GM18502 (cell line): ENCODE data around the gene EPS8L1.

ENCODE experiments used
- ATAC-seq: cut with Tn5 transposase; IDR thresholded peaks from one replicate; pipeline ENCODE4 v1.9.1; 2021; ENCODE audit warnings: mild to moderate bottlenecking; ENCODE audit not compliant: unreplicated experiment, poor library complexity

Gene EPS8L1

DNA sequence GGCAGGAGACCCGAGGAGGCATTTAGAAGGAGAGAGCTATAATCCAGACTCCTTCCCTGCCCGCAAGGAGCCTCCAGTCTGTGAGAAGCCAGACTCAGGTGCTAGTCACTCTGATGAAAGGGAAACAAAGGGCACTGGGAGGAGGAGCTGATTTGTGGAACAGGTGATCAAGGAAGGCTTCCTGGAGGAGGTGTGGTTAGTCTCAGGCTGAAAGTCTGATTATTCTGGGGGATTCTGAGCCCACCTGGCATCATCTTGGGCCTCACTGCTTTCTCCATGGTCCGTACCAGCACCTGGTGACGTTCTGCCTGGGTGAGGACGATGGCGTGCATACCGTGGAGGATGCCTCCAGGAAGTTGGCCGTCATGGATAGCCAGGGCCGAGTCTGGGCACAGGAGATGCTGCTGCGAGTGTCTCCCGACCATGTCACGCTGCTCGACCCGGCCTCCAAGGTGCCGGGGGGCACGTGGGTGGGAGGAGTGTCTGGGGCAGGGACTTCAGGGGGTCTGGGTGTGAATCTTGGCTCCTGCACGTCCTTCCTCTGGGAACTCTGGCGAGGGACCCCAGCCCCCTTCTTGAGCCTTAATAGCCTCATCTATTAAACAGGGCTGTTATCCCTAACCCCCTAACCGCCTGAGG, 3.9 kb downstream of the EPS8L1 start:
- ATAC-seq = no peak

- peak; percentile 59 for ATAC-seq
Measured at GRCh38 chr19:55080121-55080967, 4.7 kb downstream of the EPS8L1 start.

DNA sequence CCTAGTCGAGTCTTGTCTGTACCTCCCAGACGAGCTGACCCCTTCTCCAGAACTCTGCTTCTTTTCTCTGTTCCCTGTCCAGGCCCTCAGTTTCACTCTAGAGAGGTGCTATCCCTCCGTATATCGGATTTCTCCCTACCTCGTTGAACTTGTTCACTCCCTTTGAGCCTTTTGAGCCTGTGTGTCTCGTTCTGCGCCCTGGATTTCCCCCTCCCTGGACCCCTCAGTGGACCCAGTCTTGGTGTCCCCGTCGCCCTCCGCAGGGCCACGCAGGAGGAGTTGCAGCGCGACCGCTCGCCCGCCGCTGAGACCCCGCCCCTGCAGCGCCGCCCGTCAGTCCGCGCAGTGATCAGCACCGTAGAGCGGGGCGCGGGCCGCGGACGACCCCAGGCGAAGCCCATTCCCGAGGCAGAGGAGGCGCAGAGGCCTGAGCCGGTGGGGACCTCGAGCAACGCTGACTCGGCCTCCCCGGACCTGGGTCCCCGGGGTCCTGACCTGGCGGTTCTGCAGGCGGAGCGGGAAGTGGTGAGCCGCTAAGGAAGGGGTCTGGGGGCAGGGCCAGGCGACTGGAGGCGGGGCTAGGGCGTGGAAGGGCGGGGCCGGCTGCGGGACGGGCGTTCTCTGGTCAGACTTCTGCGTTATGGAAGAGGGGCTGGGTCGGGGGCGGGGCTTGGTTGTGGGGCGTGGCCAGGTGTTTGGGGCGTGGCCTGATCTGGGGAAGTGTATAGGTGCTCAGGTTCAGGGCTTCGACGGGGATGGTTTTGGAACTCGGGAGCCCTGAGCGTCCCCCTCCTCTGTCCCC, 5.5 kb downstream of the EPS8L1 start:
- peak; percentile 74 for ATAC-seq

- no peak for ATAC-seq
Measured at GRCh38 chr19:55081770-55082019, 6.0 kb downstream of the EPS8L1 start.

GRCh38 chr19:55082020-55082851, 6.6 kb downstream of the EPS8L1 start:
- no peak for ATAC-seq

- ATAC-seq = no peak
Measured at GRCh38 chr19:55083004-55083850, 7.6 kb downstream of the EPS8L1 start.

- ATAC-seq = no peak
Measured at GRCh38 chr19:55084416-55084815, 8.7 kb downstream of the EPS8L1 start.

GRCh38 chr19:55085923-55086715, 10.4 kb downstream of the EPS8L1 start:
- no peak for ATAC-seq

DNA sequence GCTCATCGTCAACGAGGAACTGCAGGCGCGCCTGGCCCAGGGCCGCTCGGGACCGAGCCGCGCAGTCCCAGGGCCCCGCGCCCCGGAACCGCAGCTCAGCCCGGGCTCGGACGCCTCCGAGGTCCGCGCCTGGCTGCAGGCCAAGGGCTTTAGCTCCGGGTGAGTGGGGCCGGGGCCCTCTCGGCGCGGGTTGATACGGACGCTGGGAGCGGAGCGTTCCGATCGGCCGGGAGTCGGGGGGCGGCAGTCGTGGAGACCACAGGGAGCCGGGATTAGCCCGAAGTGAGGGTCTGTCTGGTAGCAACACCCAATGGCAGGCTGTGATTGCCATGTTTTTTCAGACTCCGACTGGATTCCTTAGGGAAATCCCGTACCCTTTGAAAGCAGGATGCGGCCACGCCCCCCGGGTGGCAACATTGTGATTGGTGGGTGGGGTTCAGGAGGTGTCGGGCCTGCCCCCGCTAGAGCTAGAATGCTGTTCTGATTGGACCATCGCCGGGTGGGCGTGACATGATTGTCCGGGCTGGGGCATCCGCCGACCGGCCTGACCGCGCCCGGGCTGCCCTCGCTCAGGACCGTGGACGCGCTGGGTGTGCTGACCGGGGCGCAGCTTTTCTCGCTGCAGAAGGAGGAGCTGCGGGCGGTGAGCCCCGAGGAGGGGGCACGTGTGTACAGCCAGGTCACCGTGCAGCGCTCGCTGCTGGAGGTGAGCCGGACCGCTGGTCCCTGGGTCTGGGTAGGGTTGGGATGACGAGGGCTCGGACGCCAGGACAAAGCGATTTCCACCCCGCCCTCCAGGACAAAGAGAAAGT, 11.3 kb downstream of the EPS8L1 start:
- peak; percentile 57 for ATAC-seq

- no peak for ATAC-seq
Measured at GRCh38 chr19:55087542-55087901, 11.9 kb downstream of the EPS8L1 start.

- ATAC-seq = no peak
Measured at GRCh38 chr19:55088021-55088451, 12.4 kb downstream of the EPS8L1 start.

DNA sequence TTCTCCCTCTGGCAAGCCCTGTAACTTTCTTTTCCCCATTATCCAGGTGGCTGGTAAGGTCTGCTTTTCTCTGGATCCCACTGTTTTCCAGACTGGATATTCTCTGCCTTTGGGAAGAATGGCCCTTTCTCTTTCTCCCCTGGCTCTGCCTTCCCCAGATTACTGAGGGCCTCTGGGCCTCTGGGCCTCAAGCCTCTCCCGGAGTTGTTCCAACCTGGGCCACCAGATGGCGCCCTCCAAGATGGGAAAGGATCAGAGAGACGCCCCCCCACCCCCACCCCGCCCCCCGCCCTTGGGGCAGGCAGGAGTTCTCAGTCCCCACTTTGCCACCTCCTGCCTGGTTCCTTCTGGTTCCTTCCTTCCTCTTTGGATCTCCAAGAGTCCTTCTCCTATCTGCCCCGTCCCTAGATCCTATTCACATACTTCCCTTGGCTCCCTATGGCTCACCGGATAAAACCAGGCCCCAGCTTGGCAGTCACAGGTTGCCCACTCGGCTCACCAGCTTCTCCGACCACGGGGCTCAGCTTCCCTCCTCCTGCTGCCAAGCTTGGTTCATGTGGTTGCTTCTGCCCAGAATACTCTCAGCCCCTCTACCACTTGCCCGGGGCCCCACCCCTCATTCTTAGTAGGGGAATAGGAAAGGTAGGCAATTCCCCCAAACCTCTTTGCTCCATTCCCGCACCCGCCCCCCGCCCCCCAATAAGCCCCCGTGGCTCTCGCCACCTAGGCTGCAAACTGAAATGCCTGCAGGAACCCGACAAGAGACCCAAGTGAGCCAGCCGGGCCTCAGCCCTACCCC, 13.1 kb downstream of the EPS8L1 start:
- no peak for ATAC-seq

DNA sequence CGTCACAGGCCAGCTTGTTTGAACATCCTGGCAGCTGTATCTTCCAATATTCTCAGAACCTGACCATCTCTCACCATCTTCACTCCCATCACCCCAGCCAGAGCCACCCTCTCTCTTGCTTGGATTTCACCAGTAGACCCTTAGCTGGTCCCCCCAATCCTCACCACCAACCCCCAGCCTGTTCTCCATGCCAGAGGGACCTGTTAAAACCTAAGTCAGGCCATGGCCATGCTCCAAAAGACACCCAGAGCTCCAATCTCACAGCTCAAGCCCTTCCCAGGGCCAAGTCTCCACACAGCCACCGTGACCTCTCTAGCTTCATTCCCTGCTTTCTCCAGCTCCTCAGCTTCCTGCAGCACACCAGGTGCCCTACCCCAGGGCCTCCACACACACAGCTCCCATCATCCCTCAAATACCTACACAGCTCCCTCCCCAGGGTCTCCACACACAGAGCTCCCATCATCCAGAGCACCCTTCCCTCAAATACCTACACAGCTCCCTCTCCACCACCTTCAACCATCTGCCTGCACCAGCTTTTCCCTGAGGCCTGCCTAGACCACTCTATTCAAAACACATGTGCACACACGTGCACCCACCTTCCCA, 13.8 kb downstream of the EPS8L1 start:
- ATAC-seq = no peak

- no peak for ATAC-seq
Measured at GRCh38 chr19:55090564-55090963, 14.9 kb downstream of the EPS8L1 start.

DNA sequence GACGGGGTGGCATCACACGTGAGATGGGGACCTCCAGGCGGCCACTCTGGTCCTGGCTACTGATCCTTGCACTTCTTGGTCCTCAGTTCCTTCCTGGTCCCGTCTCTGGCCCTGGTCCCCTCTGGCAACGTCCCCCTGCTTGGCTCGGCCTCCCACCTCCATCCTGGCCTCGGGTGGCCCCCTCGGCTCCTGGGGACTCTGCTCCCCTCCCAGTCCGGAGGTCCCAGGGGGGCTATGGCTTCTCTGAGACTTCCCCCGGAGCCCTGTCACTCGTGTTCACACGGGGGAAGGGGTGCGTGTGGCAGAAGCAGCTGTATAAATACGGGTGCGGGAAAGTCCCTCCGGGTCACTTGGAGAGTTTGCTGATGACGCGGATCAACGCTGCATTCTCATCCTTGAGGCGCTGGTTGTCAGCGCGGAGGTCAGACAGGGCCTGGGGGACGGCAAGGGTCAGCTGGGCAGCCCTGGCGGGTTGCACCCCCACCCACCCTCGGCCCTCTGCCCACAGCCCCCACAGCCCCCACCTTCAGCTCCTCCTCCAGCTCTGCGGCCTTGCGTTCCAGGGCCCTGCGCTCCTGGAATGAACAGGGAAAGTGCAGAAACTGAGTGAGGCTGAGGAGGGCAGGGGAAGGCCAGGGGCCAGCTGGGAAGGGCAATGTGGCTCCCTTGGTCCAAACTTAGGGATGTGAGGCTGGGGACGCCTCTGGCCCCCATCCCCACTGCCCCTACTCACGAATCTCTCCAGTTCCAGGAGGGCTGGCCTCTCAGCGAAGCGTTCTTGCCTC, 15.6 kb downstream of the EPS8L1 start:
- no peak for ATAC-seq

DNA sequence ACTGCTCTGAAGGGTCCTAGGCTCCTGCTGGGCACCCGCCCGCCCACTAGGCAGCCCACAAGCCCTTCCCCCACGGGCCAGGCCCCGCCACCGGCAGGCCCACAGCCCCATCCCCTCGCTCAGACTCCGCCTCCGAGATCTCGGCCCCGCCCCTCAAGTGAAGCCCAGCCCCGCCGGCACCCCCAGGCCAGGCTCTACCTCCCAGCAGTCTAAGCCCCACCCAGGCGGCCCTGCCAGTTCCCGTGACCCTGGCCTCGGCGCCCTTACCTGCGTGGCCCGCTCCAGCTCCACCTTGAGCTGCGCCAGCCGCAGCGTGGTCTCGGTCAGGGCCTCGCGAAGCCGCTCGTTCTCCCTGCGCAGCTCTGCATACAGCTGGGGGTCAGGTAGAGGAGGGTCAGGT, 16.3 kb downstream of the EPS8L1 start:
- no peak for ATAC-seq
